DND-41 (cell line): ENCODE measurements around the gene CFAP53.

ENCODE experiments used
- ATAC-seq: fragments of 200-7000 bp; cut with Tn5 transposase; 3 replicates; pipeline ENCODE4 v1.9.1; 2021; ENCODE audit warnings: low read depth; ENCODE audit not compliant: insufficient read depth
- DNase-seq: peaks from one replicate; pipeline ENCODE4 v3.0.0-alpha.2; 2020
- H2AFZ ChIP-seq: 2 replicates; pipeline ENCODE4 v1.6.0; 2012; ENCODE audit warnings: low read depth, low read length
- H3K27ac ChIP-seq: 2 replicates; pipeline ENCODE4 v1.5.1; 2012; ENCODE audit warnings: low read length, inconsistent platforms
- H3K27me3 ChIP-seq: fragments of 200-600 bp; sonication (generic); 2 replicates; pipeline ENCODE4 v1.6.0; 2012; ENCODE audit warnings: low read length, mild to moderate bottlenecking, inconsistent platforms; ENCODE audit not compliant: insufficient read depth, poor library complexity
- H3K36me3 ChIP-seq: 2 replicates; pipeline ENCODE4 v1.5.1; 2012; ENCODE audit warnings: low read length, inconsistent platforms; ENCODE audit not compliant: insufficient read depth
- H3K4me1 ChIP-seq: 2 replicates; pipeline ENCODE4 v1.5.1; 2012; ENCODE audit warnings: mild to moderate bottlenecking, low read length; ENCODE audit not compliant: insufficient read depth
- H3K4me2 ChIP-seq: 2 replicates; pipeline ENCODE4 v1.6.0; 2012; ENCODE audit warnings: mild to moderate bottlenecking, moderate library complexity, low read length, inconsistent platforms; ENCODE audit not compliant: insufficient read depth
- H3K4me3 ChIP-seq, 2 experiments: fragments of 200-600 bp in 1 of 2; shearing (Covaris generic) in 1 of 2; 2 replicates each; pipeline ENCODE4 v1.5.1; 2012 to 2016; ENCODE audit warnings: inconsistent platforms in 2 of 2, low read length in 2 of 2, mild to moderate bottlenecking in 2 of 2, low read depth in 1 of 2, moderate library complexity in 1 of 2
- H3K79me2 ChIP-seq: 2 replicates; pipeline ENCODE4 v1.6.0; 2012; ENCODE audit warnings: low read length, inconsistent platforms; ENCODE audit not compliant: insufficient read depth
- H3K9ac ChIP-seq: 2 replicates; pipeline ENCODE4 v1.6.0; 2012; ENCODE audit warnings: low read depth, mild to moderate bottlenecking, inconsistent platforms, low read length, moderate library complexity
- H3K9me3 ChIP-seq: 2 replicates; pipeline ENCODE4 v1.5.1; 2012; ENCODE audit warnings: low read length, moderate library complexity, mild to moderate bottlenecking, inconsistent platforms; ENCODE audit not compliant: insufficient read depth, severe bottlenecking
- H4K20me1 ChIP-seq: 2 replicates; pipeline ENCODE4 v1.6.0; 2012; ENCODE audit warnings: low read length; ENCODE audit not compliant: insufficient read depth
- EZH2 ChIP-seq: IDR thresholded peaks from 3 replicates; pipeline ENCODE4 v1.6.1; 2012; ENCODE audit warnings: borderline replicate concordance, low read depth, mild to moderate bottlenecking, moderate library complexity, low read length, inconsistent platforms; ENCODE audit not compliant: severe bottlenecking
- TF ChIP-seq, protein P1 (sequence below): IDR thresholded peaks from 2 replicates; pipeline ENCODE4 v1.5.1; 2012; ENCODE audit warnings: borderline replicate concordance, low read length, moderate library complexity, mild to moderate bottlenecking; ENCODE audit not compliant: poor library complexity, severe bottlenecking; ENCODE audit errors: extremely low read depth

The CFAP53 gene

DNA sequence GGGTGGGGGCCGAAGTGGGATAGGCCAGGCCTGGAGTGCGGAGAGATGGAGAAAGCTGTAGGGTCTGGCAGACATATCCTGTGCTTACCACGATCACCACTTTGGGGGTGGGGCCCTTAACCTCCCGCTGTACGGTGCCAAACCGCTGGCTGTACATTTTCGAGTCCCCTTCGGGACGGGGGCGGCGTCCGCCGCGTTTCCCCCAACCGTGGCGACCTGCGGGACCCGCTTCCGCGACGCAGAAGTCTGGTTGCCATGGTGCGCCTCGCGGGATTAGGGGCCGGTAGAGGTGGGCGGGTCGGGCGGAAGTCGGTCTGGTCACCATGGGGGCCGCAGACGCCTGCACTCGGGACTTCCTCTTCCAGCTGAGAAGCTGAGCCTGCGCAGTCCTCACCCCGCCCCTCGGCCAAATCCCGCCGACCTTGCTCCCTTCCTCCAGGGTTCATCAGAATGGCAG lies at the start of gene CFAP53:
Gene CFAP53 (minus strand): TSS at position 248 of the 457 bp plus-strand sequence. CDS start 91 bp downstream, at position 157.
- peak; percentile 93 for DNase-seq
- no peaks in the 10 kb centered on the region for H3K27me3 ChIP-seq
- ATAC-seq: peak; percentile 99
- TF ChIP-seq, protein P1, sequence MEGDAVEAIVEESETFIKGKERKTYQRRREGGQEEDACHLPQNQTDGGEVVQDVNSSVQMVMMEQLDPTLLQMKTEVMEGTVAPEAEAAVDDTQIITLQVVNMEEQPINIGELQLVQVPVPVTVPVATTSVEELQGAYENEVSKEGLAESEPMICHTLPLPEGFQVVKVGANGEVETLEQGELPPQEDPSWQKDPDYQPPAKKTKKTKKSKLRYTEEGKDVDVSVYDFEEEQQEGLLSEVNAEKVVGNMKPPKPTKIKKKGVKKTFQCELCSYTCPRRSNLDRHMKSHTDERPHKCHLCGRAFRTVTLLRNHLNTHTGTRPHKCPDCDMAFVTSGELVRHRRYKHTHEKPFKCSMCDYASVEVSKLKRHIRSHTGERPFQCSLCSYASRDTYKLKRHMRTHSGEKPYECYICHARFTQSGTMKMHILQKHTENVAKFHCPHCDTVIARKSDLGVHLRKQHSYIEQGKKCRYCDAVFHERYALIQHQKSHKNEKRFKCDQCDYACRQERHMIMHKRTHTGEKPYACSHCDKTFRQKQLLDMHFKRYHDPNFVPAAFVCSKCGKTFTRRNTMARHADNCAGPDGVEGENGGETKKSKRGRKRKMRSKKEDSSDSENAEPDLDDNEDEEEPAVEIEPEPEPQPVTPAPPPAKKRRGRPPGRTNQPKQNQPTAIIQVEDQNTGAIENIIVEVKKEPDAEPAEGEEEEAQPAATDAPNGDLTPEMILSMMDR: no peak
- no peak for TF ChIP-seq EZH2
- H3K9ac ChIP-seq: peak within 1 kb of the TSS; percentile 49
- H3K4me3 ChIP-seq: peak within 1 kb of the TSS; percentile 29 to 80; a peak in 3 of 4 replicates
- H3K79me2 ChIP-seq: no peaks in the 10 kb centered on the region
- H2AFZ ChIP-seq: peak within 1 kb of the TSS; percentile 82
- H3K4me2 ChIP-seq: peak within 1 kb of the TSS; percentile 90
- H4K20me1 ChIP-seq: no peaks in the 10 kb centered on the region
- H3K27ac ChIP-seq: peak within 1 kb of the TSS; percentile 53
- H3K4me1 ChIP-seq: peaks cover 22% of the 10 kb centered on the region
- no peaks in the 10 kb centered on the region for H3K9me3 ChIP-seq
- H3K36me3 ChIP-seq: peaks cover 31% of the 10 kb centered on the region

- Histone ChIP-seq H3K27ac (no peak overlapping the region), H3K9ac (no peak overlapping the region), H3K36me3 (no peaks in the 10 kb centered on the region), H4K20me1 (no peaks in the 10 kb centered on the region), H3K4me1 (no peaks in the 10 kb centered on the region), H3K27me3 (peaks cover 9% of the 10 kb centered on the region), H3K4me3 (no peak overlapping the region), H3K79me2 (no peaks in the 10 kb centered on the region), H3K9me3 (no peaks in the 10 kb centered on the region), H3K4me2 (no peak overlapping the region), H2AFZ (no peak overlapping the region)
- no peak for DNase-seq
- no peak for ATAC-seq
- TF ChIP-seq EZH2: no peak
- TF ChIP-seq, protein P1: no peak
Measured at GRCh38 chr18:50315100-50315871, 49.0 kb upstream of the CFAP53 start.

GRCh38 chr18:50313873-50314460 lies 47.7 kb upstream of the CFAP53 start:
- no peak for ATAC-seq
- no peaks in the 10 kb centered on the region for H3K79me2 ChIP-seq
- no peak overlapping the region for H3K4me2 ChIP-seq
- H3K4me3 ChIP-seq: no peak overlapping the region
- no peaks in the 10 kb centered on the region for H3K36me3 ChIP-seq
- peaks cover 6% of the 10 kb centered on the region for H3K27me3 ChIP-seq
- no peak for DNase-seq
- no peak overlapping the region for H2AFZ ChIP-seq
- H4K20me1 ChIP-seq: no peaks in the 10 kb centered on the region
- H3K9me3 ChIP-seq: no peaks in the 10 kb centered on the region
- H3K9ac ChIP-seq: no peak overlapping the region
- H3K4me1 ChIP-seq: no peaks in the 10 kb centered on the region
- H3K27ac ChIP-seq: no peak overlapping the region
- TF ChIP-seq EZH2: no peak
- TF ChIP-seq, protein P1: no peak
